ENCODE measurements around the gene DNAAF1.

DNA sequence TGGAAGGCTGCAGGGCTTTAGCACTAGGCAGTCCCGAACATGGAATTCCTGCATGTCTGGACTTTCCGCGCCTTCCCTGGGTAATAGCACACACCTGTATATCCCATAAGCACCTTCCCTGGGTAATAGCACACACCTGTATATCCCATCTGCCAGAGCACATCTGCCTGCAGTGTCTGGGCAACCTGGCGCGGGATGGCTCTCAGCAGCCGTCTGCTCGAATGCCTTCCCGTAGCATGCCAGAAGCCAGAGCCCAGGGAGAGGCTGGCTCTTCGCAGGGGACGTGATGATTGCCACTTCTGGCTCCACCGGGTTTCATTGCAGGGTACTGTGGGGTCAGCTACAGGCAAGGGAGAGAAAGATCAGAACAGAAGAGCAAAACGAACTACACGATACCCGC, 49.6 kb upstream of the DNAAF1 start:
- TF ChIP-seq, protein P1, sequence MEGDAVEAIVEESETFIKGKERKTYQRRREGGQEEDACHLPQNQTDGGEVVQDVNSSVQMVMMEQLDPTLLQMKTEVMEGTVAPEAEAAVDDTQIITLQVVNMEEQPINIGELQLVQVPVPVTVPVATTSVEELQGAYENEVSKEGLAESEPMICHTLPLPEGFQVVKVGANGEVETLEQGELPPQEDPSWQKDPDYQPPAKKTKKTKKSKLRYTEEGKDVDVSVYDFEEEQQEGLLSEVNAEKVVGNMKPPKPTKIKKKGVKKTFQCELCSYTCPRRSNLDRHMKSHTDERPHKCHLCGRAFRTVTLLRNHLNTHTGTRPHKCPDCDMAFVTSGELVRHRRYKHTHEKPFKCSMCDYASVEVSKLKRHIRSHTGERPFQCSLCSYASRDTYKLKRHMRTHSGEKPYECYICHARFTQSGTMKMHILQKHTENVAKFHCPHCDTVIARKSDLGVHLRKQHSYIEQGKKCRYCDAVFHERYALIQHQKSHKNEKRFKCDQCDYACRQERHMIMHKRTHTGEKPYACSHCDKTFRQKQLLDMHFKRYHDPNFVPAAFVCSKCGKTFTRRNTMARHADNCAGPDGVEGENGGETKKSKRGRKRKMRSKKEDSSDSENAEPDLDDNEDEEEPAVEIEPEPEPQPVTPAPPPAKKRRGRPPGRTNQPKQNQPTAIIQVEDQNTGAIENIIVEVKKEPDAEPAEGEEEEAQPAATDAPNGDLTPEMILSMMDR (IDR thresholded peaks at IDR 0.05; ENCODE audit: extremely low read depth in 1 of 2, insufficient read depth in 1 of 2, low read depth in 1 of 2, low read length in 2 of 2): no peak
- TF ChIP-seq, protein P2, sequence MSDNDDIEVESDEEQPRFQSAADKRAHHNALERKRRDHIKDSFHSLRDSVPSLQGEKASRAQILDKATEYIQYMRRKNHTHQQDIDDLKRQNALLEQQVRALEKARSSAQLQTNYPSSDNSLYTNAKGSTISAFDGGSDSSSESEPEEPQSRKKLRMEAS (IDR thresholded peaks at IDR 0.05; ENCODE audit: insufficient read depth, insufficient read length): no peak
- TF ChIP-seq EZH2 (IDR thresholded peaks at IDR 0.05; ENCODE audit: borderline replicate concordance, low read depth, low read length, severe bottlenecking) (no peak), POLR2AphosphoS5 (IDR thresholded peaks at IDR 0.05; ENCODE audit: insufficient read depth, low read depth, low read length) (no peak), POLR2A (IDR thresholded peaks at IDR 0.05; ENCODE audit: low read depth, low read length) (no peak), FOS (IDR thresholded peaks at IDR 0.05; ENCODE audit: borderline replicate concordance, insufficient read depth, low read length) (no peak), MYC (IDR thresholded peaks at IDR 0.05; ENCODE audit: low read depth, low read length) (no peak), JUN (IDR thresholded peaks at IDR 0.05; ENCODE audit: borderline replicate concordance, insufficient read depth, insufficient read length, low read depth) (no peak), GATA2 (IDR thresholded peaks at IDR 0.05; ENCODE audit: insufficient read depth, insufficient read length, low read depth, low read length) (no peak)
